Activated naive CD8-positive, alpha-beta T cell treated with anti-CD3 and anti-CD28 coated beads, Interleukin-2, amount 50 U/mL, for 24 hours (primary cell): Measurements from ENCODE around the gene OR2A2.
"Not testable (repeated sequence)": the region's sequence is repeated elsewhere in the genome, so short reads cannot be mapped to it uniquely, and the experiment has no call there.

Experiments used
- ATAC-seq: fragments of 150-1000 bp; cut with Tn5 transposase; one replicate; pipeline ENCODE4 v1.10.0; 2021
- DNase-seq: peaks from one replicate; pipeline ENCODE4 v3.0.0; 2021
- H3K27ac Mint-ChIP-seq: one replicate; pipeline ENCODE4 v1.8.0; 2021; ENCODE audit warnings: mild to moderate bottlenecking, mixed read lengths
- H3K27me3 Mint-ChIP-seq: one replicate; pipeline ENCODE4 v1.8.0; 2021; ENCODE audit warnings: mixed read lengths
- H3K36me3 Mint-ChIP-seq: one replicate; pipeline ENCODE4 v1.8.0; 2021; ENCODE audit warnings: low read depth, mixed read lengths
- H3K4me1 Mint-ChIP-seq: one replicate; pipeline ENCODE4 v1.8.0; 2021; ENCODE audit warnings: mixed read lengths
- H3K4me3 Mint-ChIP-seq: one replicate; pipeline ENCODE4 v1.8.0; 2021; ENCODE audit warnings: mild to moderate bottlenecking, moderate library complexity, mixed read lengths
- H3K9me3 Mint-ChIP-seq: one replicate; pipeline ENCODE4 v1.8.0; 2021; ENCODE audit warnings: mixed read lengths

OR2A2 gene

GRCh38 chr7:144122876-144123275 is 13.5 kb downstream of the OR2A2 start, which contains the start of gene OR2A14:
Gene OR2A14 (plus strand): TSS chr7:144123176. CDS start chr7:144129113, 5,937 bp downstream.
- no peak within 1 kb of the TSS for H3K27ac Mint-ChIP-seq
- H3K4me1 Mint-ChIP-seq = peaks cover 2% of the 10 kb centered on the region
- DNase-seq = no peak
- no peaks in the 10 kb centered on the region for H3K27me3 Mint-ChIP-seq
- H3K4me3 Mint-ChIP-seq = no peak within 1 kb of the TSS
- no peak for ATAC-seq
- no peaks in the 10 kb centered on the region for H3K36me3 Mint-ChIP-seq
- H3K9me3 Mint-ChIP-seq = no peaks in the 10 kb centered on the region

GRCh38 chr7:144127714-144128334 is 18.4 kb downstream of the OR2A2 start:
- no peak overlapping the region for H3K4me3 Mint-ChIP-seq
- H3K27ac Mint-ChIP-seq = no peak overlapping the region
- H3K9me3 Mint-ChIP-seq = no peaks in the 10 kb centered on the region
- peaks cover 2% of the 10 kb centered on the region for H3K4me1 Mint-ChIP-seq
- H3K27me3 Mint-ChIP-seq = no peaks in the 10 kb centered on the region
- H3K36me3 Mint-ChIP-seq = no peaks in the 10 kb centered on the region
- DNase-seq (peak; percentile 94), ATAC-seq (peak; percentile 94)

GRCh38 chr7:144129601-144130000 is 20.2 kb downstream of the OR2A2 start:
- ATAC-seq, H3K9me3 Mint-ChIP-seq, H3K4me3 Mint-ChIP-seq, DNase-seq, H3K4me1 Mint-ChIP-seq, H3K27me3 Mint-ChIP-seq, H3K36me3 Mint-ChIP-seq, H3K27ac Mint-ChIP-seq: not testable (repeated sequence)

GRCh38 chr7:144130730-144131129 is 21.3 kb downstream of the OR2A2 start:
- Mint-ChIP-seq H3K4me3 (no peak overlapping the region), H3K4me1 (peaks cover 2% of the 10 kb centered on the region), H3K9me3 (no peaks in the 10 kb centered on the region), H3K27ac (no peak overlapping the region), H3K27me3 (no peaks in the 10 kb centered on the region), H3K36me3 (no peaks in the 10 kb centered on the region)
- ATAC-seq = no peak
- DNase-seq = no peak

- ATAC-seq = no peak
- no peaks in the 10 kb centered on the region for H3K36me3 Mint-ChIP-seq
- no peak overlapping the region for H3K27ac Mint-ChIP-seq
Measured at GRCh38 chr7:144132262-144132661, 22.9 kb downstream of the OR2A2 start.

GRCh38 chr7:144133307-144133706 is 23.9 kb downstream of the OR2A2 start:
- no peaks in the 10 kb centered on the region for H3K36me3 Mint-ChIP-seq
- no peak overlapping the region for H3K27ac Mint-ChIP-seq
- H3K4me1 Mint-ChIP-seq = no peaks in the 10 kb centered on the region

More at GRCh38 chr7:144132262-144132661, 22.9 kb downstream of the OR2A2 start:
- no peaks in the 10 kb centered on the region for H3K27me3 Mint-ChIP-seq
- H3K4me3 Mint-ChIP-seq = no peak overlapping the region
- DNase-seq = no peak
- no peaks in the 10 kb centered on the region for H3K9me3 Mint-ChIP-seq
- H3K4me1 Mint-ChIP-seq = no peaks in the 10 kb centered on the region

GRCh38 chr7:144134116-144134515 is 24.7 kb downstream of the OR2A2 start:
- H3K4me1 Mint-ChIP-seq = no peaks in the 10 kb centered on the region

More at GRCh38 chr7:144133307-144133706, 23.9 kb downstream of the OR2A2 start:
- Mint-ChIP-seq H3K9me3 (no peaks in the 10 kb centered on the region), H3K4me3 (no peak overlapping the region), H3K27me3 (no peaks in the 10 kb centered on the region)
- ATAC-seq = no peak
- no peak for DNase-seq

GRCh38 chr7:144137501-144137900 is 28.1 kb downstream of the OR2A2 start:
- H3K27ac Mint-ChIP-seq = no peak overlapping the region
- ATAC-seq = no peak
- no peaks in the 10 kb centered on the region for H3K4me1 Mint-ChIP-seq
- no peaks in the 10 kb centered on the region for H3K9me3 Mint-ChIP-seq
- H3K27me3 Mint-ChIP-seq = no peaks in the 10 kb centered on the region
- H3K4me3 Mint-ChIP-seq = no peak overlapping the region
- no peaks in the 10 kb centered on the region for H3K36me3 Mint-ChIP-seq
- no peak for DNase-seq

More at GRCh38 chr7:144134116-144134515, 24.7 kb downstream of the OR2A2 start:
- no peak for DNase-seq
- Mint-ChIP-seq H3K27ac (no peak overlapping the region), H3K27me3 (no peaks in the 10 kb centered on the region), H3K9me3 (no peaks in the 10 kb centered on the region), H3K36me3 (no peaks in the 10 kb centered on the region), H3K4me3 (no peak overlapping the region)
- ATAC-seq = no peak

- Mint-ChIP-seq H3K9me3 (peaks cover 10% of the 10 kb centered on the region), H3K36me3 (no peaks in the 10 kb centered on the region), H3K4me3 (no peak overlapping the region), H3K27me3 (no peaks in the 10 kb centered on the region), H3K4me1 (no peaks in the 10 kb centered on the region), H3K27ac (no peak overlapping the region)
- DNase-seq (no peak), ATAC-seq (no peak)
Measured at GRCh38 chr7:144142187-144142586, 32.8 kb downstream of the OR2A2 start.

- ATAC-seq = no peak
- Mint-ChIP-seq H3K4me1 (no peaks in the 10 kb centered on the region), H3K27ac (no peak overlapping the region), H3K27me3 (no peaks in the 10 kb centered on the region), H3K9me3 (peaks cover 21% of the 10 kb centered on the region), H3K36me3 (peaks cover 3% of the 10 kb centered on the region), H3K4me3 (no peak overlapping the region)
- no peak for DNase-seq
Measured at GRCh38 chr7:144144426-144144825, 35.0 kb downstream of the OR2A2 start.

- Mint-ChIP-seq H3K36me3 (peaks cover 3% of the 10 kb centered on the region), H3K9me3 (peaks cover 27% of the 10 kb centered on the region), H3K4me3 (no peak overlapping the region), H3K27me3 (no peaks in the 10 kb centered on the region), H3K4me1 (no peaks in the 10 kb centered on the region), H3K27ac (no peak overlapping the region)
- no peak for ATAC-seq
- no peak for DNase-seq
Measured at GRCh38 chr7:144148224-144148827, 38.9 kb downstream of the OR2A2 start.

GRCh38 chr7:144158861-144159260 is 49.5 kb downstream of the OR2A2 start:
- Mint-ChIP-seq H3K36me3 (no peaks in the 10 kb centered on the region), H3K27ac (no peak overlapping the region), H3K4me1 (no peaks in the 10 kb centered on the region), H3K9me3 (no peaks in the 10 kb centered on the region), H3K4me3 (no peak overlapping the region), H3K27me3 (peaks cover 10% of the 10 kb centered on the region)
- no peak for ATAC-seq
- DNase-seq = no peak
